ENCODE data around the gene DERA.
A peak's percentile ranks its signal among the peaks of the same experiment; 100 is the strongest.
"Not testable (repeated sequence)": the region's sequence is repeated elsewhere in the genome, so short reads cannot be mapped to it uniquely, and the experiment has no call there.

Gene DERA

GRCh38 chr12:15988983-15989755, 78.0 kb downstream of the DERA start:
- no peak for DNase-seq
- TF ChIP-seq GATA1 (IDR thresholded peaks at IDR 0.05; ENCODE audit: low read depth, low read length) (no peak), POLR2A (IDR thresholded peaks at IDR 0.05; ENCODE audit: low read length) (no peak)

GRCh38 chr12:15995801-15996200, 84.7 kb downstream of the DERA start:
- DNase-seq = no peak
- TF ChIP-seq GATA1 (IDR thresholded peaks at IDR 0.05; ENCODE audit: low read depth, low read length) = no peak
- TF ChIP-seq POLR2A (IDR thresholded peaks at IDR 0.05; ENCODE audit: low read length) = no peak

- DNase-seq = peak; percentile 10 to 25
- no peak for TF ChIP-seq GATA1 (IDR thresholded peaks at IDR 0.05; ENCODE audit: low read depth, low read length)
- no peak for TF ChIP-seq POLR2A (IDR thresholded peaks at IDR 0.05; ENCODE audit: low read length)
Observed at GRCh38 chr12:15996254-15996653, 85.1 kb downstream of the DERA start.

- no peak for DNase-seq
- TF ChIP-seq GATA1 (IDR thresholded peaks at IDR 0.05; ENCODE audit: low read depth, low read length) = no peak
- no peak for TF ChIP-seq POLR2A (IDR thresholded peaks at IDR 0.05; ENCODE audit: low read length)
Observed at GRCh38 chr12:15996948-15997347, 85.8 kb downstream of the DERA start.

GRCh38 chr12:15997910-15998309, 86.8 kb downstream of the DERA start:
- no peak for DNase-seq
- TF ChIP-seq POLR2A (IDR thresholded peaks at IDR 0.05; ENCODE audit: low read length) (no peak), GATA1 (IDR thresholded peaks at IDR 0.05; ENCODE audit: low read depth, low read length) (no peak)

GRCh38 chr12:16002880-16003279, 91.7 kb downstream of the DERA start:
- no peak for TF ChIP-seq GATA1 (IDR thresholded peaks at IDR 0.05; ENCODE audit: low read depth, low read length)
- TF ChIP-seq POLR2A (IDR thresholded peaks at IDR 0.05; ENCODE audit: low read length) = no peak
- DNase-seq = peak; percentile 25 to 69

- TF ChIP-seq POLR2A (IDR thresholded peaks at IDR 0.05; ENCODE audit: low read length) (no peak), GATA1 (IDR thresholded peaks at IDR 0.05; ENCODE audit: low read depth, low read length) (no peak)
- DNase-seq = no peak
Observed at GRCh38 chr12:16003460-16003859, 92.3 kb downstream of the DERA start.

GRCh38 chr12:16006752-16007151, 95.6 kb downstream of the DERA start:
- TF ChIP-seq POLR2A (IDR thresholded peaks at IDR 0.05; ENCODE audit: low read length) (no peak), GATA1 (IDR thresholded peaks at IDR 0.05; ENCODE audit: low read depth, low read length) (no peak)
- DNase-seq = no peak

- TF ChIP-seq POLR2A (IDR thresholded peaks at IDR 0.05; ENCODE audit: low read length) (no peak), GATA1 (IDR thresholded peaks at IDR 0.05; ENCODE audit: low read depth, low read length) (no peak)
- DNase-seq = no peak
Observed at GRCh38 chr12:16008421-16008824, 97.3 kb downstream of the DERA start.

GRCh38 chr12:16012117-16012516, 101.0 kb downstream of the DERA start:
- TF ChIP-seq GATA1 (IDR thresholded peaks at IDR 0.05; ENCODE audit: low read depth, low read length) (no peak), POLR2A (IDR thresholded peaks at IDR 0.05; ENCODE audit: low read length) (no peak)
- DNase-seq = peak in 1 of 2 experiments; percentile 9

- DNase-seq = not testable (repeated sequence)
Observed at GRCh38 chr12:16013722-16014121, 102.6 kb downstream of the DERA start.

- DNase-seq = peak; percentile 4 to 22
Observed at GRCh38 chr12:16014394-16014793, 103.3 kb downstream of the DERA start.

GRCh38 chr12:16016748-16017147, 105.6 kb downstream of the DERA start:
- no peak for TF ChIP-seq GATA1 (IDR thresholded peaks at IDR 0.05; ENCODE audit: low read depth, low read length)
- TF ChIP-seq POLR2A (IDR thresholded peaks at IDR 0.05; ENCODE audit: low read length) = no peak
- DNase-seq = no peak

- TF ChIP-seq POLR2A (IDR thresholded peaks at IDR 0.05; ENCODE audit: low read length) (no peak), GATA1 (IDR thresholded peaks at IDR 0.05; ENCODE audit: low read depth, low read length) (no peak)
- DNase-seq = no peak
Observed at GRCh38 chr12:16018306-16018705, 107.2 kb downstream of the DERA start.

- no peak for TF ChIP-seq GATA1 (IDR thresholded peaks at IDR 0.05; ENCODE audit: low read depth, low read length)
- no peak for TF ChIP-seq POLR2A (IDR thresholded peaks at IDR 0.05; ENCODE audit: low read length)
- DNase-seq = no peak
Observed at GRCh38 chr12:16019136-16019535, 108.0 kb downstream of the DERA start.

- no peak for TF ChIP-seq GATA1 (IDR thresholded peaks at IDR 0.05; ENCODE audit: low read depth, low read length)
- no peak for DNase-seq
Observed at GRCh38 chr12:16020031-16020430, 108.9 kb downstream of the DERA start.
